Measurements from ENCODE around the gene RNF208. TPM values are rescaled to one million over a fixed set of nuclear protein-coding genes. Genes with fewer than 3 reads are reported as not detected.

RNF208 gene
- total and polyA plus RNA-seq, 2 of the 4 experiments (the other 2 are of a cell fraction) = 1.2 TPM; not detected in 1

GRCh38 chr9:137216188-137216965, 5.7 kb downstream of the RNF208 start:
- no peak overlapping the region for H4K91ac ChIP-seq (ENCODE audit: insufficient read depth, low read depth, low read length)
- H2AK9ac ChIP-seq (replicated peaks; ENCODE audit: low read depth, low read length, poor library complexity) = peak overlapping the region; percentile 16
- ChIA-PET POLR2A (ENCODE audit: unreplicated experiment) (no interaction called here), CTCF (no interaction called here)
- no peak overlapping the region for H4K8ac ChIP-seq (ENCODE audit: low read depth in 2 of 2, low read length in 2 of 2)
- H3K79me1 ChIP-seq (ENCODE audit: low read depth in 1 of 2, low read length in 2 of 2) = peaks cover 0 to 6% of the 10 kb centered on the region in 2 experiments; a peak in 1 of 4 replicates
- TF ChIP-seq USF2 (IDR thresholded peaks at IDR 0.05; ENCODE audit: low read depth, low read length) = no peak
- TF ChIP-seq ELK1 (IDR thresholded peaks at IDR 0.05; ENCODE audit: borderline replicate concordance, low read depth, low read length) = no peak
- no peak for TF ChIP-seq SMC3 (IDR thresholded peaks at IDR 0.05; ENCODE audit: low read depth, low read length)
- TF ChIP-seq POLR2A (IDR thresholded peaks at IDR 0.05; ENCODE audit: low read depth, low read length) = no peak
- no peak for TF ChIP-seq CHD1 (IDR thresholded peaks at IDR 0.05; ENCODE audit: low read depth, low read length)
- TF ChIP-seq CEBPB (IDR thresholded peaks at IDR 0.05; ENCODE audit: low read depth, low read length) = no peak
- no peak for TF ChIP-seq CTCF (conservative IDR thresholded peaks at IDR 0.05; ENCODE audit: low read depth, low read length)
- TF ChIP-seq NFE2L2 (IDR thresholded peaks at IDR 0.05; ENCODE audit: low read depth, low read length) = no peak
- TF ChIP-seq RAD21 (IDR thresholded peaks at IDR 0.05; ENCODE audit: low read length) = no peak
- TF ChIP-seq FOS (IDR thresholded peaks at IDR 0.05; ENCODE audit: low read depth, low read length) = no peak
- no peak for TF ChIP-seq MXI1 (IDR thresholded peaks at IDR 0.05; ENCODE audit: borderline replicate concordance, low read depth, low read length)
- no peak overlapping the region for H3K9ac ChIP-seq (ENCODE audit: low read depth, low read length)
- H3K27ac ChIP-seq (ENCODE audit: insufficient read depth, low read length) = no peak overlapping the region
- H3K9me1 ChIP-seq (ENCODE audit: insufficient read depth, low read length) = peaks cover 3% of the 10 kb centered on the region; the same call in 1 of the 2 replicates
- no peak overlapping the region for H2BK120ac ChIP-seq (ENCODE audit: low read depth, low read length)
- no peak overlapping the region for H3K4me3 ChIP-seq (ENCODE audit: insufficient read depth, low read depth, low read length)
- no peak overlapping the region for H3K18ac ChIP-seq (ENCODE audit: low read depth, low read length)
- H2AFZ ChIP-seq (replicated peaks; ENCODE audit: low read length, poor library complexity) = no peak overlapping the region
- no peak for ATAC-seq (ENCODE audit: low read depth)
- no peak overlapping the region for H3K4me2 ChIP-seq (ENCODE audit: low read depth, low read length)
- no TSS peak for BruUV-seq (replicated peaks)
- dilution Hi-C loops (cut with HindIII; ENCODE audit: low sequenced_read_pairs, unreplicated experiment) (no loop called here), in situ Hi-C loops (cut with MboI; ENCODE audit: low sequenced_read_pairs) (no loop called here), intact Hi-C loops (cut with micrococcal nuclease) (no loop called here)
- H3K4me1 ChIP-seq (ENCODE audit: control insufficient read depth, insufficient read depth, low read length) = peaks cover 6% of the 10 kb centered on the region
- no peak overlapping the region for H4K5ac ChIP-seq (ENCODE audit: low read depth, low read length)
- H3K56ac ChIP-seq (ENCODE audit: extremely low read depth, insufficient read depth, low read length) = no peak overlapping the region
- no peaks in the 10 kb centered on the region for H4K20me1 ChIP-seq (ENCODE audit: insufficient read depth, low read length)
- no peak overlapping the region for H2BK15ac ChIP-seq (ENCODE audit: low read depth, low read length)
- H3K4ac ChIP-seq (ENCODE audit: low read depth, low read length) = no peak overlapping the region
- no peaks in the 10 kb centered on the region for H3K9me3 ChIP-seq (ENCODE audit: control insufficient read depth, insufficient read depth, low read length)
- 96% methylated on average over 21 of the region's 30 CpGs; no CpG with 5 or more reads in 1 of the 2 experiments for WGBS, 2 experiments (ENCODE audit: extremely low coverage in 2 of 2, insufficient read length in 1 of 2)
- no peak overlapping the region for H3K23ac ChIP-seq (ENCODE audit: low read depth, low read length)
- no peak overlapping the region for H3K14ac ChIP-seq (replicated peaks; ENCODE audit: low read depth, low read length)
- no peak overlapping the region for H2AK5ac ChIP-seq (ENCODE audit: low read depth, low read length)
- H3K36me3 ChIP-seq (ENCODE audit: control insufficient read depth, insufficient read depth, low read length) = peaks cover 18% of the 10 kb centered on the region
- H2BK20ac ChIP-seq (ENCODE audit: low read depth, low read length) = no peak overlapping the region
- H2BK5ac ChIP-seq (ENCODE audit: low read depth, low read length, poor library complexity, severe bottlenecking) = no peak overlapping the region
- H3K27me3 ChIP-seq (ENCODE audit: control insufficient read depth, insufficient read depth, low read length) = no peaks in the 10 kb centered on the region
- no peak for DNase-seq
